HG03354 (cell line): ENCODE measurements around the gene POFUT1.
"Not testable (repeated sequence)": the region's sequence is repeated elsewhere in the genome, so short reads cannot be mapped to it uniquely, and the experiment has no call there.

ENCODE experiments used
- ATAC-seq: cut with Tn5 transposase; IDR thresholded peaks from one replicate; pipeline ENCODE4 v1.9.1; 2021; ENCODE audit warnings: mild to moderate bottlenecking; ENCODE audit not compliant: unreplicated experiment, poor library complexity, severe bottlenecking

Gene POFUT1

DNA sequence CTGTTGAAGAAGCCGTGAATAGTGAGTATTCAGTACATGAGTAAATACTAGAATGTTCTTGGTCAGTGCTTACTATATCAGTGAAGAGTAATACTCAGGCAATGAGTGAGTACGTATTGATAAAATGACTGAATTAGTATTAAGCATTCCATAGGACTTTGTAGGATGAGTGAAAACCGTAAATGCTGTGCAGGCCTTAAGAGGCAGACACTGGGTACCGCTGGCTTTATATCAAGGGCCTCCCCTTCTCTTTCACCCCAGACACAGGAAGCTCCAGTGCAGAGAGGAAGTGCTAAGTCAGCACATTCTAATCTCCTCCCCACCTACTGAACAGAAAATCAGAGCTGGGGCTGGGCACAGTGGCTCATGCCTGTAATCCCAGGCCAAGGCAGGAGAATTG lies 24.2 kb downstream of the POFUT1 start:
- ATAC-seq = no peak

DNA sequence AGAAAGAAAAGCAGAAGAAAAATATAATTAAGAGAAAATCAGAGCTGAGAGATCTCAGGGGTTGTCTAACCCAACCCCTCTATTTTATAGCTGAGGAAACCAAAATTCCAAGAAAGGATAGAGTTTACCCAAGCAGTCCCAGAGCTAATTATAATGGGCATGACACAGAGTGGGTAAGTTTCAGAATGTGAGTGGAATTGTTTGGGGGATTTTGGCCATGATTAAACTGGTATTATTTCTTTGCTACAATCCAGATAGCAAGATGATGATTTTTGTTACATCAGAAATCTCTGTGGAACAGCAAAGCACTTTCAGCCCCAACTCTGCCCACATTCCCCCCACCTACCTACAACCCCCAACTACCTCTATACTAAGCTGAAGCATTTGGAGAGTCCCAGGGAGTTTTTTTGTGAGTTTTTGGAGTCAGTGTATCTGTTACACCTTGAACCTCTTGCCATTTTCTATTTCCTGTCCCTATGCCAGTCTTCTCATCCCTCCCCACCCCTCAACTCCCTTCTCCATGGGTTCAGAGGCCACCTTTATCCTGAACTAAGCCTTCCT lies 24.7 kb downstream of the POFUT1 start:
- no peak for ATAC-seq

DNA sequence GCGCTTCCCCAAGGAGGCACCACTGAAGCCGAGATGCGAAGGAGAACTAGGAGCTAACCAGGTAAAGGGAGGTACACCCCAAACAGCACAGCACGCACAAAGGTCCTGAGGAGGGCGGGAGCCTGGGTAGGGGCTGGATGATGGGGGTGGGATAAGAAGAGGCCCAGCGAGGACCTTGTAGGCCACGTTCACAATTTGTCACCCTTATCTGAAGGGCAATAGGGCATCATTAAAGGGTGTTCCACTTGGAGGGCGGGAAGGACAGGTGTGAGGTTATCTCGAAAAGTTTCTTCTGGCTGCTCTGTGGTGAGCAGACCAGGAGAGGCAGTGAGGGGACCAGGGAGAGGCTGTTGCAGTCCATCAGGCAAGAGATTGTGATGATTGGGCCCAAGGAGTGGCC lies 25.6 kb downstream of the POFUT1 start:
- ATAC-seq = no peak

DNA sequence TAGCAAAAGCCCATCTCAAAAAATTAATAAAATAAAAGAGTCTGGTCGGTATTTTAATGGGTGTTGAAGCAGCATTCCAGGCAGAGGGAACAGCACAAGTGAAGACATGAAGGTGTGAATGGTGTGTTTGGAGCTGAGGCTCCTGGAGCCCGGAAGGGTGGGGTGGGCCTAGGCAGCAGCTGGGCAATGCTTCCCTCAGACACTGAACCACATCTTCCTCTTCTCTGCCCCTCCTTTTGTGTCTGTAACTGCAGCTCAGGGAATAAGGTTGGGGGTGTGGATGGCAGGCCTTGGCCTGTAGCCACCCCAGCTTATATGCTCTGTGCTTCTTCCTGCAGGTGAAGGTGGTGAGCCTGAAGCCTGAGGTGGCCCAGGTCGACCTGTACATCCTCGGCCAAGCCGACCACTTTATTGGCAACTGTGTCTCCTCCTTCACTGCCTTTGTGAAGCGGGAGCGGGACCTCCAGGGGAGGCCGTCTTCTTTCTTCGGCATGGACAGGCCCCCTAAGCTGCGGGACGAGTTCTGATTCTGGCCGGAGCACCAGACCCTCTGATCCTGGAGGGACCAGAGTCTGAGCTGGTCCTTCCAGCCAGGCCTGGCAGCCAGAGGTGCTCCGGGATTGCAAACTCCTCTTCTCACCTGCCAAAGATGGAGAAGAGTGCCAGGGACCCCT lies 26.6 kb downstream of the POFUT1 start:
- no peak for ATAC-seq

DNA sequence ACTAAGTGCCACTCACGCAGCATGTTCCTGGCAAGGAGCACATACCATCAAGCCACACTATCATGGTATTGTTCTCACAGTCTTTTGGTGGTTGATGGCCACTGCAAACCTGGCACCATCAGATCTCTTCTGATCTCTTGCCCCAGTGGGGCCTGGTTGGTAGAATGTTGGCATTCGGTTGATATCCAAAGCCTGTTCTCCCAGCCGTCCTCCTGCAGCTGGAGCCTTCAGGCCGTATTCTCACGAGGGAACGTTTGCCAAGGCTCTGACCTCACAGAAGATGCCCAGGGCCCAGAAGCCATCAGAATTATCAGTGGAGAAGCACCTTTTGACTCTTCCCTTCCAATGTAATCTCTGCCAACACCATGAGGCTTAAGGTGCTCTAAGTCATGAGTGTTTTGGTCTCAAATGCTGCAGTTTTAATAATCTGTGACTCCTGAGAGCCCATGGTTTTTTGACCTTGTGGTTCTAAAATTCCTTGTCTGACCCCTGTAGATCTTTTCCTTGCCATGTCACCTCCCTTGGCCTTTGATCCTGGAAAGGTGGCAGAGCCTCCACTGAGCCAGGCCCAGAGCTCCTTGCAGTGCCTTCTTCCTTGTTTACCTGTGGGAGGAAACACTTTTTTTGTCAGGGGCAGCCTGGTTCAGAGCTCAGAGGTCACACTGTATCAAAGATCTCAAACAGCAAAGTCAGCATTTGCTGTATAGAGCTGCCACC lies 27.8 kb downstream of the POFUT1 start:
- ATAC-seq = no peak

DNA sequence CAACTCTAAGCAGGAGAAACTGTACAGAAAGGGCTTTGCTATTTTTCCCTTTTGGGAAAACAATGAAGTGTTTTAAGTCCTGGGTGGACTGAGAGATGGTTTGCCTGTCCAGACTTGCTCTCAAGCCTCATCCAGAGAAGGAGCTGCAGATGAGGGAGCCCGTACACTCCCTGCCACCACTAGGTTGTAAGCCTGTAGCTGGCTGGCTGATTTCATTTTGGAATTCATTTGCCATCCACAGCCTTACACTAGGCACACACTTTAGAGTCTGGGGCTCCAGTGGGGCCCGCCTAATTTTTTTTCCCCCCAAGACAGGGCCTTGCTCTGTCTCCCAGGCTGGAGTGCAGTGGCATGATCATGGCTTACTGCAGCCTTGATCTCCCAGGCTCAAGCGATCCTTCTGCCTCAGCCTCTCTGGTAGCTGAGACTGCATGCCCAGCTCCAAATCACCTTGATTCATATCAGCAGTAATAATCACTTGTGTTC lies 28.4 kb downstream of the POFUT1 start:
- no peak for ATAC-seq

DNA sequence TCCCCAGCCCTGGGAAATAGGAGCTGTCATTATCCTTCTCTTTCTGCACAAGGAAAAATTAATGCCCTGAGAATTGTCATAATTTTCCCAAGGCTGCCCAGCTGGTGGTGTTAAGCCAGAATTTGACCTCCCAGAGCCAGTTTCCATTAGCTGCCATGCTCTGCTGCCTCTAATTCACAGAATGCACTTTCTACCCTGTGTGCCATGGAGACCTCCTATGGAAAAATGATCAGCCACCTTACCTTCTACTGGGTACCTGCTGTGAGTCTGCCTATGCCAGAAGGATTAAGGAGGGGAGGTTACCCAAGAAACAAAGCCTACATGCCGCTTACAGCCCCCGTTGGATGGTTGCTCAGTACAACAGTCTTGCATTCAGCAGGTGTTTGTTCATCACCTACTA lies 29.1 kb downstream of the POFUT1 start:
- ATAC-seq = no peak

DNA sequence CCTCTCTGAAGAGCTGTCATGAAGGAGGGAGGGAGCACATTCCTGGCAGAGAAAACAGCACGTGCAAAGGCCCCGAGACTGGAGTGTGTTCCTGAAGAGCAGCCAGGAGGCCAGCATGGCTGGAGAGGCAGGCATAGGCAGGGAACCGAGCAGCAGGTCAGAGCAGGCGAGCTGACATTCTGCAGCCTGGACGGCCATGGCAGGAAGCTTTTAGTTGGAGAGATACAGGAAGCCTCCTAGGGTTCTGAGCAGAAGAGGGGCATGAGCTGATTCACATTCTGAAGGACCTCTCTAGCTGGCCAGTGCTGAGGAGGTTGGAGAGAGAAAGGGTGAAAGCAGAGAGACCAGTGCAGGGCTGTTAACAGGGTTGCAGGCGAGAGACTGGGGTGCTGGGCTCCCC lies 29.7 kb downstream of the POFUT1 start:
- ATAC-seq = no peak

DNA sequence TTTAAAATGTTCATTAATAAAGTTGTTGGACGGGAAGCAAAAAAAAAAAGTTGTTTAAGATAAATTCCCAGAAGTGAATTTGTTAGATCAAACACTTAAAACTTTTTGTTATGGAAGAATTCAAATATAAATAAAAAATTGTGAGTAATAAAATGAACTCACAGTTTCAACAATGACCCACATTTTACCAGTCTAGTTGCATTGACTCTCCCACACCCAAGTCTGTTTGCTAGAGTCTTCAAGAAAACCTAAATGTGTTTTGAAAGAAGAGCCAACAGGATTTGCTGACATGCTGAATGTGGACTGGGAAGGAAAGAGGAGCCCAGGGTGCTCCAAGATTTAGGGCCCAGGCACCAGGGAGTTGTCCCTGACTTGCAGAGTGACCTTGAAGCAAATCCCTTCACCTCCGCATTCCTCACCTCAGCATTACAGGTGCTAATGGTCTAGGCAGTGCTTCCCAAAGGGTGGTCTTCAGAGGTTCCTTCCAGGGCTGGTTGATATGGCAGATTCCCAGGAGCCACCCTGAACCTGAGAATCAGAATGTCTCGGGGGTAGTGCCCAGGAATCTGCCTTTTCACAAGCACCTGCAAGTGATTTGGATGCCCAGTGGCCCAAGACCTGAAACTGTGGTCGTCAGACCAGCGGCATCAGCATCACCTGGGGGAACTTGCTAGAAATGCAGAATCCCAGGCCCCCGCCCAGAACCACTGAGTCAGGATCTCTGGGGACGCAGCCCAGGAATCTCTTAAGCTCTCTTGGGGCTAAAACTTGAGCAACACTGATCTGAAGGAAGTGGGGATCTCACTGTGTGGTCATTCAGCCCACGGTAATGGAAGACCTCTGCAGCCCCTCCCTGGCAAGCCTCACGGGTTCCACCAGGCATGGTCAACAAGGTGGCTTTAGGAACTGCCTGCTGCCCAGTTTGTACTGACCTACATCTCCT lies 31.1 kb downstream of the POFUT1 start:
- no peak for ATAC-seq

DNA sequence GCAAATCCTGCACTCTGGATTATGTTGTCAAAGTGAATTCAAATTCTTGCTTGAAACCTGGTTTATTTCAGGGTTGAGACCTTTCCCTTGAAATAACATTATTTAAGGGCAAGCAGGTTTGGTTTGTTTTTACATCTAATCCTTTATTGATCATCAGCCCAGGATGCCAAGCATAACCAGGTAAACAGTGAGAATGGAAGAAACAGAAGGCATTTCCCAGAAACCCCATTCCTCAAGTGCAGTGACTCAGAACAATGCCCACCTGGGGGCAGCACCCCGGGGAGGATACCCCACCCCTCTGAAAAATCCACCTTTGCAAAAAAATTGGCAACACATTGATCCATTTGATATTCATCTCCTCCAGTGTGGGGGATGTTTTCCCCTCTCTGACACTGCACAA lies 32.5 kb downstream of the POFUT1 start:
- no peak for ATAC-seq

DNA sequence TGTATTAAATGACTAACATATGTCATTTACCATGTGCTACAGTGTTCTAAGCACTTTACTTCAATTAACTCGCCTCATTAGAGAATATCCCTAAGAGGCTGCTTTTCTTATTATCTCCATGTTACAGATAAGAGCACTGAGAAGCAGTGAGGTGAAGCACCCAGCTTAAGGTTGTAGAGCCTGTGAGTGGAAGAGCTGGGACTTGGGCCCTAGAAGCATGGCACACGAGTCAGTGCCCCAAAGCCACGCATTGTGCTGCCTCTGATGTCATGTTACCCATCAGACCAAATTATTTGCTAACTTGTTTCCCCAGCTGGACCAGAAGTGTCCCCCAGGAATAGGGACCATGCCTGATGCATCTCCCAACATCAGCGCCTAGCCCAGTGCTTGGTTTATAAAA lies 34.1 kb downstream of the POFUT1 start:
- no peak for ATAC-seq

DNA sequence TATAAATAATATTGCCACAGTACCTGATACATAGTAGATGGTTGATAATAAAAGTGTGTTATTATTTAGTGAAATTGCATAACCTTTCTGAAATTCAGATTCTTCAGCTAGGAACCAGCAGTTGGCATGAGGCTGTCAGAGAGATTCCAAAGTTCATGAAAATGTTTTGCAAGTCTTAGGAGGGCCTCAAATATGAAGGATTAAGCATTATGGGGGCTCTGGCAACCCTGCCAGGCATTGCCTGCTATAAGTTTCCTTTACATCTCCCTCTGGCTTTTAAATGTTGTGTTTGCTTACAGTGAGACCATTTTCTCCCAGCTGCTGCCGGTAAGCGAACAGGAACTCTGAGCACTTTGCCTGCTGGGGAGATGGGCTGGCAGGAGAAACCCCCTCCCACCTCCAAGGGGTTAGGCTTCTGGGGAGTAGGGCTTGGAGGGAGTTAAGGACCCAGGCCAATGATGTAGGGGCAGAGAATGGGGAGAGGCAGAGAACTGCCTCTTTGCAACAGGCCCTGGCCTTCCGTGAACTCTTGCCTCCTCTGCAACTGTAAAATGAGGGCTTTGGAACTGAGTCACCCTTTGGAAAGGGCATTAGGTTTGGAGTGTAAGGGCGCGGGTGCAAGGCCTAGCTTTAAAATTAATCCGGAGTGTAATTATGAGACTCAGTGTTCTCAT lies 36.6 kb downstream of the POFUT1 start:
- ATAC-seq = no peak

DNA sequence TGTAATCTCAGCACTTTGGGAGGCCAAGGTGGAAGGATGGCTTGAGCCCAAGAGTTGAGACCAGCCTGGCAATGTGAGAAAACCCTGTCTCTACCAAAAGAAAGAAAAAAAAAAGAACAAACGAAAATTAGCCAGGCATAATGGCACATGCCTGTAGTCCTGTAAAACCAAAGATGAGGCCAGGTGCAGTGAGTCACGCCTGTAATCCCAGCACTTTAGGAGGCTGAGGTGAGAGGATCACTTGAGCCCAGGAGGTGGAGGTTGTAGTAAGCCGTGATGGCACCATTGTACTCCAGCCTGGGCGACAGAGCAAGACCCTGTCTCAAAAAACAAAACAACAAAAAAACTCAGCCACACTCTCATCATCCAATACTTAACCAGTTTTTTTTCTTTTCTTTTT lies 37.3 kb downstream of the POFUT1 start:
- ATAC-seq = no peak

DNA sequence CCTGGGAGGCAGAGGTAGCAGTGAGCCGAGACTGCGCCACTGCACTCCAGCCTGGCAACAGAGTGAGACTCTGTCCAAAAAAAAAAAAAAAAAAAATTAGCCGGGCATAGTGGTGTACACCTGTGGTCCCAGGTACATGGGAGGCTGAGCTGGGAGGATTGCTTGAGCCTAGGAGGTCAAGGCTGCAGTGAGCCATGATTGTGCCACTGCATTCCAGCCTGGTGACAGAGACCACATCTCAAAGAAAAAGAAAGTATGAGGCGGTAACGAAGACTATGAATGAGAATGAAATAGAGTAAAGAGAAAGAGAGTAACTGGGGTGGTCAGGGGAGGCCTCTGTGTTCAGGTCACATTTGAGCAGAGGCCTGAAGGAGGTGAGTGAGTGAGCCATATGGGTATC lies 38.5 kb downstream of the POFUT1 start:
- not testable (repeated sequence) for ATAC-seq

DNA sequence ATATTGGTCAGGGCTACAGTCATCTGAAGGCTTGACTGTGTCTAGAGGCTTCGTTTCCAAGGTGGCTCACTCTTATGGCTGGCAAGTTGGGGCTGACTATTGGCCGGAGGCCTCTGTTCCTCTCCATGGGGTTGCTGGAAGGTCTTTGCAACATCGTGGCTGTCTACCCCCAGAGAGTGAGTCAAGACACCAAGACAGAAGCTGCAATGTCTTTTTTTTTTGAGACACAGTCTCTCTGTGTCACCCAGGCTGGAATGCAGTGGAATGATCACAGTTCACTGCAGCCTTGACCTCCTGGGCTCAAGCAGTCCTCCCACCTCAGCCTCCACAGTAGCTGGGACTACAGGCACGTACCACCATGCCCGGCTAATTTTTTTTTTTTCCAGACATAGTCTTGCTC lies 40.4 kb downstream of the POFUT1 start:
- no peak for ATAC-seq

DNA sequence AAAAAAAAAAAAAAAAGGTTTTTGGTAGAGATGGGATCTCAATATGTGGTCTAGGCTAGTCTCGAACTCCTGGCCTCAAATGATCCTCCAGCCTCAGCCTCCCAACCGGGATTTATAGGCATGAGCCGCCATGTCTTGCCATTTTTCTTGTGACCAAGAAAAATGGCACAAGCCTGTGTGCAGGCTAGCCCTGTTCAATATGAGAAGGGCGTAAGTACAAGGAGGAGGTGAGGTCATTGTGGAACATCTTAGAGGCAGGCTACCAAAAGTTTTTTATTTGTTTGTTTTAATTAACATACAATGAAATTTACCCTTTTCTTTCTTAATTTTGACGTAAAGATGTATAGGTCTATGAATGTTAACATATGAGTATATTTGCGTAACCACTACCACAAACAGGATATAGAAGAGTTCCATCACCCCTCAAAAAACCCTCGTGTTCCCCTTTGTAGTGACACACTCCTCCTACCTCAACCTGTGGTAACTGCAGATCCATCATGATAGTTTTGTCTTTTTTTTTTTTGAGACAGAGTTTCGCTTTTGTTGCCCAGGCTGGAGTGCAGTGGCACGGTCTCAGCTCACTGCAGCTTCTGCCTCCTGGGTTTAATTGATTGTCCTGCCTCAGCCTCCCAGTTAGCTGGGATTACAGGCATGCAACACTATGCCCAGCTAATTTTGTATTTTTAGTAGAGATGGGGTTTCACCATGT lies 41.5 kb downstream of the POFUT1 start:
- ATAC-seq = no peak

DNA sequence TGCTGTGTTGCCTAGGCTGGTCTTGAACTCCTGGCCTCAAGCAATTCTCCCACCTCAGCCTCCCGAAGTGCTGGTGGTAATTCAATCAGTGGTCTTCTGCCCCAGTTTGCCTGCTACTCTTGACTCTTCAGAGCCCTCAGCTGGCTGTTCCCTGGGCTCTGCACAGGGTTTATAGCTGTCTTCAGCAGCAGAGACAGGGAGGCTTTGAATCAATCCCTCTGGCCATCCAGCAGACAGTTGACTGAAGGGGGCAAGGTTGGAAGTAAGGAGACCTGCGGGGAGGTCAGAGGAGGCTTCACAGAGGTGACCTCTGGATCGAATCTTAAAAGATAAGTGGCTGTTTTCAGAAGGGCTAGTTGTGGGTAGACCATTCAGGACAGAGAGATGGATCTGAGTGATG lies 43.8 kb downstream of the POFUT1 start:
- no peak for ATAC-seq

DNA sequence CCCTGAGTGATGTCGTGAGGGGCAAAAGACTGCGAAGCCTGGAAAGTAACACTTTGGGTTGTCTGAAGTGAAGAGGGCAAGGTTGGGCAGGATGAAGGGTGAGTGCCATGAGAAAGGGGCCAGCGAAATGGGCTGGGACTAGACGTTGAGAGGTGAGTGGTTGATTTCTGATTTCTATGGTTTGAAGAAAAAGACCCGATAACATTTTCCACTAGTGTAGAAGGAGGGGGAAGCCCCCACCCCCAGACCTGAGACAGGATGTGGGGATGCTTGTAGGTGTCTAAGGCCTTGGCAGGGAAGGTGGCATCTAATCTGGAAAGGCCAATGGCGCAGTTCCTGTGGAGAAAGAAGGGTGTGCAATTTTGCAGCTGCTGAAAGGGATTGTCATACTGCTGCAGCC lies 44.5 kb downstream of the POFUT1 start:
- ATAC-seq = no peak

DNA sequence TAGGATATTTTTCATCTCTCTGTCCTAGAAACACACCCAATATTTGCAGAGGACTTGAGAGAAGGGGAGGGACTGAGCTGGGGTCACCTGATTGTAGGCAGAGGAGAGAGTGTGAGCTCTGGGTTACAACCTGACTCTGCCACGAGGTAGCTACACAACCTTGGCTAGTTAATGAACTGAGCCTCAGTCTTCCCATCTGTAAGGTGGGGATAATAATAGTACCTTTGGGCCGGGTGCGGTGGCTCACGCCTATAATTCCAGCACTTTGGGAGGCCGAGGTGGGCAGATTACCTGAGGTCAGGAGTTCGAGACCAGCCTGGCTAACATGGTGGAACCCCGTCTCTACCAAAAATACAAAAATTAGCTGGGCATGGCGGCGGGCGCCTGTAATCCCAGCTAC lies 53.3 kb downstream of the POFUT1 start:
- ATAC-seq = not testable (repeated sequence)
